GM12875 (cell line): ENCODE measurements around the gene SLC44A1.

Source experiments
- H3K4me3 ChIP-seq: one replicate; pipeline ENCODE4 v1.5.1; 2011; ENCODE audit warnings: low read depth, low read length, control low read depth
- CTCF ChIP-seq: IDR thresholded peaks from 2 replicates; pipeline ENCODE4 v1.5.1; 2011; ENCODE audit warnings: low read depth, mild to moderate bottlenecking, control low read depth, inconsistent platforms, low read length, moderate library complexity, borderline replicate concordance; ENCODE audit not compliant: insufficient read depth

SLC44A1 gene

DNA sequence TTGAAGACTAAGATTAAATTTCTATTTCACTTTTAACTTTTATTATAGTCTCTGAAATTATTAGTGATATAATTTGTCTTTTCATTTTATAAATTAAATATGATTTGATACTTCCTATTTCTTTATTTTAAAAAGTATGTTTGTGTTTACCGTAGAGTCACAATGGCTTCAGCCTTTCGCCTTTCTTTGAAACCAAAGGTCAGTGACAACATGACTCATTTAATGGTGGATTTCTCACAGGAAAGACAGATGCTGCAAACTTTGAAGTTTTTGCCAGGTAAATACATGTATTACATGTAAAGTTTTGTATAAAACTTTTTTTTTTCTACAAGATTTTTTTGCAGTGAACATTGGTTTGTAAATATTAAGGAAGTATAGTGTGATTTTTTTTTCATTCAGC is 239.8 kb downstream of the SLC44A1 start:
- no peak overlapping the region for H3K4me3 ChIP-seq
- no peak for TF ChIP-seq CTCF

DNA sequence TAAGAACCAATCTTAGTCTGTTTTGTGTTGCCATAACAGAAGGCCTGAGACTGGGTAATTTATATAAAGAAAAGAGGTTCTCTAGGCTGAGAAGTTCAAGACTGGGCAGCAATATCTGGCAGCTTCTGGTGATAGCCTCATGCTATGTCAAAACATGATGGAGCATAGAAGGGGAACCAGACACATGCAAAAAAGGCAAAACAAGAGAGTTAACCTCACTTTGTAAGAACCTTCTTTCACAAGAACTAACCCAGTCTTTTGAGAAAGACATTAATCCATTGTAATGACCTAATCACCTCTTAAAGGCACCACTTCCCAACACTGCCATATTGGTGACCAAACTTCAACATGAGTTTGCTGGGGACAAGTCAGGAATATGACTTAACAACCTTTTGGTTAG is 240.7 kb downstream of the SLC44A1 start:
- no peak for TF ChIP-seq CTCF

More for the DNA sequence above, 240.7 kb downstream of the SLC44A1 start:
- no peak overlapping the region for H3K4me3 ChIP-seq
